Right atrium auricular region (tissue), 2 donors: ENCODE data around the gene CYB561D1. TPM values are rescaled to one million over a fixed set of nuclear protein-coding genes. Genes with fewer than 3 reads are reported as not detected.
"Not testable (repeated sequence)": the region's sequence is repeated elsewhere in the genome, so short reads cannot be mapped to it uniquely, and the experiment has no call there.

Experiments
- DNase-seq: peaks from one replicate; pipeline ENCODE4 v3.0.0-alpha.2; 2019; ENCODE audit warnings: low spot score
- H3K27ac ChIP-seq, 2 donors: fragments of 200-600 bp; sonication (generic); 1 replicate in 1 of 2; 2 replicates in 1 of 2; pipeline ENCODE4 v1.5.1; 2016 to 2019
- H3K27me3 ChIP-seq, 2 donors: fragments of 200-600 bp; sonication (generic); one replicate each; pipeline versions ENCODE4 v1.5.1 to v1.6.0; 2017 to 2019
- H3K36me3 ChIP-seq: fragments of 200-600 bp; sonication (generic); one replicate; pipeline ENCODE4 v1.5.1; 2016
- H3K4me1 ChIP-seq, 2 donors: fragments of 200-600 bp; sonication (generic); one replicate each; pipeline versions ENCODE4 v1.5.1 to v1.6.0; 2017 to 2019
- H3K4me3 ChIP-seq, 2 donors: fragments of 200-600 bp; sonication (generic); 1 replicate in 1 of 2; 2 replicates in 1 of 2; pipeline ENCODE4 v1.5.1; 2017 to 2019; ENCODE audit warnings: mild to moderate bottlenecking in 1 of 2, moderate library complexity in 1 of 2
- H3K9me3 ChIP-seq, 2 donors: fragments of 200-600 bp; sonication (generic); one replicate each; pipeline ENCODE4 v1.5.1; 2019
- CTCF ChIP-seq, 2 donors: fragments of 200-600 bp; sonication (generic); IDR thresholded peaks; one replicate each; pipeline ENCODE4 v1.5.1; 2019; ENCODE audit warnings: antibody characterized with exemption in 2 of 2
- total RNA-seq, 2 donors: library from RNA; depleted of rRNA; stranded (reverse); fragments of >200 nt; gene quantifications; one replicate each; pipeline ENCODE4 v1.1.0, GENCODE V29; 2016

Gene CYB561D1
- total RNA-seq, 2 donors from 2014 or later: 2.6 to 6.9 TPM

- TF ChIP-seq CTCF (IDR thresholded peaks at IDR 0.05): no peak
- Histone ChIP-seq H3K27ac (no peak overlapping the region), H3K36me3 (no peaks in the 10 kb centered on the region), H3K4me1 (peaks cover 0 to 17% of the 10 kb centered on the region in 2 donors), H3K9me3 (no peaks in the 10 kb centered on the region), H3K4me3 (no peak overlapping the region), H3K27me3 (no peaks in the 10 kb centered on the region)
- DNase-seq: no peak
Observed at GRCh38 chr1:109468903-109469302, 25.0 kb upstream of the CYB561D1 start.

GRCh38 chr1:109470245-109470644 lies 23.6 kb upstream of the CYB561D1 start:
- Histone ChIP-seq H3K27ac (no peak overlapping the region), H3K4me3 (no peak overlapping the region), H3K27me3 (no peaks in the 10 kb centered on the region), H3K4me1 (peaks cover 0 to 25% of the 10 kb centered on the region in 2 donors), H3K36me3 (no peaks in the 10 kb centered on the region), H3K9me3 (no peaks in the 10 kb centered on the region)
- TF ChIP-seq CTCF (IDR thresholded peaks at IDR 0.05): no peak
- DNase-seq: no peak

GRCh38 chr1:109472779-109473178 lies 21.1 kb upstream of the CYB561D1 start:
- Histone ChIP-seq H3K27me3 (no peaks in the 10 kb centered on the region), H3K4me3 (no peak overlapping the region), H3K36me3 (no peaks in the 10 kb centered on the region), H3K27ac (no peak overlapping the region), H3K4me1 (peaks cover 0 to 11% of the 10 kb centered on the region in 2 donors), H3K9me3 (no peaks in the 10 kb centered on the region)
- DNase-seq: no peak
- TF ChIP-seq CTCF (IDR thresholded peaks at IDR 0.05): no peak

- peaks cover 0 to 11% of the 10 kb centered on the region in 2 donors for H3K4me1 ChIP-seq
- H3K36me3 ChIP-seq, H3K27ac ChIP-seq, H3K9me3 ChIP-seq, H3K27me3 ChIP-seq, H3K4me3 ChIP-seq: not testable (repeated sequence)
- DNase-seq: peak; percentile 4
Observed at GRCh38 chr1:109473284-109474057, 20.4 kb upstream of the CYB561D1 start.

- DNase-seq: no peak
- Histone ChIP-seq H3K9me3 (no peaks in the 10 kb centered on the region), H3K36me3 (no peaks in the 10 kb centered on the region), H3K27ac (no peak overlapping the region), H3K4me3 (no peak overlapping the region), H3K27me3 (no peaks in the 10 kb centered on the region), H3K4me1 (peaks cover 0 to 11% of the 10 kb centered on the region in 2 donors)
- TF ChIP-seq CTCF (IDR thresholded peaks at IDR 0.05): no peak
Observed at GRCh38 chr1:109474697-109475096, 19.2 kb upstream of the CYB561D1 start.

- no peaks in the 10 kb centered on the region for H3K36me3 ChIP-seq
Observed at GRCh38 chr1:109475261-109475660, 18.6 kb upstream of the CYB561D1 start.

More at GRCh38 chr1:109475261-109475660, 18.6 kb upstream of the CYB561D1 start:
- Histone ChIP-seq H3K4me1 (peaks cover 0 to 11% of the 10 kb centered on the region in 2 donors), H3K9me3 (no peaks in the 10 kb centered on the region), H3K4me3 (no peak overlapping the region), H3K27me3 (no peaks in the 10 kb centered on the region), H3K27ac (no peak overlapping the region)
- TF ChIP-seq CTCF (IDR thresholded peaks at IDR 0.05): no peak
- DNase-seq: no peak
